IMR-90 (cell line): Measurements from ENCODE around the gene TMEM61. TPM values are rescaled to one million over a fixed set of nuclear protein-coding genes. Genes with fewer than 3 reads are reported as not detected.

ENCODE experiments used
- ATAC-seq: fragments of 200-7000 bp; cut with Tn5 transposase; 2 replicates; pipeline ENCODE4 v1.9.1; 2020; ENCODE audit warnings: low read depth, mild to moderate bottlenecking, moderate library complexity
- BruUV-seq: library from RNA; stranded (reverse); fragments of 400-500 nt; replicated peaks from 2 replicates; lab custom pipeline; 2021; lab: Mats Ljungman, UMichigan
- CTCF ChIA-PET: fragments of 300-600 bp; formaldehyde crosslinking; extraction: SDS; loops from one replicate; lab custom pipeline; 2021; ENCODE audit warnings: antibody characterized with exemption; lab: Yijun Ruan, JAX
- POLR2A ChIA-PET: fragments of 300-600 bp; sonication (Branson Sonifier 250); formaldehyde crosslinking; loops from one replicate; lab custom pipeline; 2022; ENCODE audit warnings: antibody characterized with exemption; ENCODE audit not compliant: unreplicated experiment; lab: Charles Lee
- DNase-seq: peaks from one replicate; pipeline ENCODE4 v3.0.0; 2013
- H2AFZ ChIP-seq: replicated peaks from 2 replicates; pipeline ENCODE3; 2013; ENCODE audit warnings: low read length, mild to moderate bottlenecking; ENCODE audit not compliant: poor library complexity
- H2AK5ac ChIP-seq: 2 replicates; pipeline ENCODE4 v1.6.1; 2013; ENCODE audit warnings: low read depth, low read length, inconsistent platforms
- H2AK9ac ChIP-seq: replicated peaks from 2 replicates; pipeline ENCODE3; 2013; ENCODE audit warnings: mild to moderate bottlenecking, low read depth, low read length, moderate library complexity; ENCODE audit not compliant: poor library complexity
- H2BK120ac ChIP-seq: 2 replicates; pipeline ENCODE4 v1.6.1; 2013; ENCODE audit warnings: low read depth, low read length, inconsistent platforms
- H2BK15ac ChIP-seq: 3 replicates; pipeline ENCODE4 v1.6.1; 2013; ENCODE audit warnings: low read depth, low read length, inconsistent platforms
- H2BK20ac ChIP-seq: 2 replicates; pipeline ENCODE4 v1.6.1; 2013; ENCODE audit warnings: low read depth, mild to moderate bottlenecking, inconsistent platforms, low read length, moderate library complexity
- H2BK5ac ChIP-seq: 2 replicates; pipeline ENCODE4 v1.6.1; 2013; ENCODE audit warnings: mild to moderate bottlenecking, low read depth, low read length, inconsistent platforms; ENCODE audit not compliant: poor library complexity, severe bottlenecking
- H3K14ac ChIP-seq: replicated peaks from 2 replicates; pipeline ENCODE4 v1.6.1; 2013; ENCODE audit warnings: low read depth, low read length, inconsistent platforms
- H3K18ac ChIP-seq: 2 replicates; pipeline ENCODE4 v1.6.1; 2013; ENCODE audit warnings: low read depth, low read length, control low read depth
- H3K23ac ChIP-seq: 2 replicates; pipeline ENCODE4 v1.6.1; 2013; ENCODE audit warnings: low read depth, low read length, inconsistent platforms
- H3K27ac ChIP-seq: 2 replicates; pipeline ENCODE4 v1.5.1; 2013; ENCODE audit warnings: mild to moderate bottlenecking, control low read depth, low read length; ENCODE audit not compliant: insufficient read depth
- H3K27me3 ChIP-seq: 2 replicates; pipeline ENCODE4 v1.6.1; 2013; ENCODE audit warnings: low read length; ENCODE audit not compliant: control insufficient read depth, insufficient read depth
- H3K36me3 ChIP-seq: 2 replicates; pipeline ENCODE4 v1.6.1; 2013; ENCODE audit warnings: low read length, mixed read lengths; ENCODE audit not compliant: control insufficient read depth, insufficient read depth
- H3K4ac ChIP-seq: 2 replicates; pipeline ENCODE4 v1.6.1; 2013; ENCODE audit warnings: low read depth, low read length, inconsistent platforms
- H3K4me1 ChIP-seq: 2 replicates; pipeline ENCODE4 v1.6.1; 2013; ENCODE audit warnings: low read length, mixed read lengths; ENCODE audit not compliant: control insufficient read depth, insufficient read depth
- H3K4me2 ChIP-seq: 2 replicates; pipeline ENCODE4 v1.6.1; 2013; ENCODE audit warnings: low read depth, mild to moderate bottlenecking, control low read depth, low read length, moderate library complexity
- H3K4me3 ChIP-seq: 2 replicates; pipeline ENCODE4 v1.5.1; 2013; ENCODE audit warnings: low read depth, mild to moderate bottlenecking, control low read depth, low read length, moderate library complexity; ENCODE audit not compliant: insufficient read depth
- H3K56ac ChIP-seq: 2 replicates; pipeline ENCODE4 v1.6.1; 2013; ENCODE audit warnings: low read length, inconsistent platforms; ENCODE audit not compliant: insufficient read depth; ENCODE audit errors: extremely low read depth
- H3K79me1 ChIP-seq, 2 experiments: 2 replicates each; pipeline ENCODE4 v1.6.1; 2013; ENCODE audit warnings: low read length in 2 of 2, inconsistent platforms in 1 of 2, low read depth in 1 of 2
- H3K9ac ChIP-seq: 2 replicates; pipeline ENCODE4 v1.6.1; 2013; ENCODE audit warnings: low read depth, low read length, control low read depth
- H3K9me1 ChIP-seq: 2 replicates; pipeline ENCODE4 v1.6.1; 2013; ENCODE audit warnings: low read length, inconsistent platforms; ENCODE audit not compliant: insufficient read depth
- H3K9me3 ChIP-seq: 2 replicates; pipeline ENCODE4 v1.6.1; 2013; ENCODE audit warnings: low read length; ENCODE audit not compliant: control insufficient read depth, insufficient read depth
- H4K20me1 ChIP-seq: 2 replicates; pipeline ENCODE4 v1.6.1; 2013; ENCODE audit warnings: low read length, inconsistent platforms; ENCODE audit not compliant: insufficient read depth
- H4K5ac ChIP-seq: 2 replicates; pipeline ENCODE4 v1.6.1; 2013; ENCODE audit warnings: mild to moderate bottlenecking, low read depth, low read length, control low read depth
- H4K8ac ChIP-seq, 2 experiments: 2 replicates each; pipeline ENCODE4 v1.6.1; 2013; ENCODE audit warnings: low read depth in 2 of 2, low read length in 2 of 2, control low read depth in 1 of 2, inconsistent platforms in 1 of 2
- H4K91ac ChIP-seq: 2 replicates; pipeline ENCODE4 v1.6.1; 2013; ENCODE audit warnings: low read depth, low read length, inconsistent platforms; ENCODE audit not compliant: insufficient read depth
- BHLHE40 ChIP-seq: fragments of 150-350 bp; IDR thresholded peaks from 2 replicates; pipeline ENCODE4 v1.6.1; 2016; ENCODE audit warnings: mild to moderate bottlenecking, low read depth, low read length
- CEBPB ChIP-seq: IDR thresholded peaks from 2 replicates; pipeline ENCODE4 v1.6.1; 2012; ENCODE audit warnings: low read depth, low read length, improper control_type of control experiment
- CHD1 ChIP-seq: IDR thresholded peaks from 2 replicates; pipeline ENCODE4 v1.6.1; 2012; ENCODE audit warnings: low read depth, low read length, improper control_type of control experiment
- FOS ChIP-seq: fragments of 150-350 bp; IDR thresholded peaks from 2 replicates; pipeline ENCODE4 v1.6.1; 2016; ENCODE audit warnings: low read depth, low read length
- MAFK ChIP-seq: IDR thresholded peaks from 2 replicates; pipeline ENCODE4 v1.6.1; 2012; ENCODE audit warnings: low read depth, low read length, improper control_type of control experiment
- MAZ ChIP-seq: IDR thresholded peaks from 2 replicates; pipeline ENCODE4 v1.6.1; 2012; ENCODE audit warnings: low read depth, mild to moderate bottlenecking, low read length, improper control_type of control experiment, moderate library complexity, borderline replicate concordance
- MXI1 ChIP-seq: IDR thresholded peaks from 2 replicates; pipeline ENCODE4 v1.6.1; 2012; ENCODE audit warnings: low read depth, mild to moderate bottlenecking, low read length, moderate library complexity, borderline replicate concordance
- NFE2L2 ChIP-seq: fragments of 150-350 bp; IDR thresholded peaks from 2 replicates; pipeline ENCODE4 v1.6.1; 2016; ENCODE audit warnings: low read depth, mild to moderate bottlenecking, low read length
- POLR2A ChIP-seq: IDR thresholded peaks from 2 replicates; pipeline ENCODE4 v1.6.1; 2012; ENCODE audit warnings: mild to moderate bottlenecking, low read depth, low read length
- RAD21 ChIP-seq: IDR thresholded peaks from 2 replicates; pipeline ENCODE4 v1.6.1; 2012; ENCODE audit warnings: low read length, improper control_type of control experiment
- RCOR1 ChIP-seq: IDR thresholded peaks from 2 replicates; pipeline ENCODE4 v1.6.1; 2012; ENCODE audit warnings: mild to moderate bottlenecking, low read length, improper control_type of control experiment; ENCODE audit not compliant: insufficient replicate concordance
- RFX5 ChIP-seq: IDR thresholded peaks from 2 replicates; pipeline ENCODE4 v1.8.0; 2012; ENCODE audit warnings: low read depth, mild to moderate bottlenecking, low read length, moderate library complexity
- SMC3 ChIP-seq: fragments of 150-350 bp; IDR thresholded peaks from 2 replicates; pipeline ENCODE4 v1.6.1; 2016; ENCODE audit warnings: low read depth, mild to moderate bottlenecking, antibody characterized with exemption, low read length, moderate library complexity
- dilution Hi-C: fragments of 300-500 bp; cut with HindIII; formaldehyde crosslinking; loops from one replicate; pipeline ENCODE4 v1.14.3; 2018; ENCODE audit warnings: low sequenced_read_pairs; ENCODE audit not compliant: unreplicated experiment
- in situ Hi-C: fragments of 300-500 bp; cut with MboI; formaldehyde crosslinking; loops from 3 replicates; pipeline ENCODE4 v1.14.3; 2019; ENCODE audit warnings: low sequenced_read_pairs, inconsistent platforms, mixed read lengths
- intact Hi-C: fragments of 100-400 bp; cut with micrococcal nuclease; formaldehyde crosslinking; loops from 2 replicates; pipeline ENCODE4 v1.10.0; 2022
- polyA plus RNA-seq, 3 experiments: library from polyadenylated mRNA; depleted of rRNA; stranded (reverse); fragments of >200 nt; gene quantifications; 2 replicates each; pipeline ENCODE4 v1.2.3, GENCODE V29; 2012; ENCODE audit warnings: low replicate concordance in 1 of 3
- total RNA-seq: library from RNA; depleted of rRNA; stranded (reverse); fragments of >200 nt; gene quantifications from 2 replicates; pipeline ENCODE4 v1.2.3, GENCODE V29; 2012
- TF ChIP-seq, protein P1 (sequence below): fragments of 150-350 bp; IDR thresholded peaks from 2 replicates; pipeline ENCODE4 v1.6.1; 2016; ENCODE audit warnings: low read depth, mild to moderate bottlenecking, low read length, moderate library complexity, borderline replicate concordance
- TF ChIP-seq, protein P2 (sequence below): fragments of 150-350 bp; IDR thresholded peaks from 2 replicates; pipeline ENCODE4 v1.6.1; 2017; ENCODE audit warnings: mild to moderate bottlenecking, antibody characterized with exemption, low read length, low read depth
- TF ChIP-seq, protein P3 (sequence below): conservative IDR thresholded peaks from 2 replicates; pipeline ENCODE4 v1.5.1; 2012; ENCODE audit warnings: mild to moderate bottlenecking, low read depth, low read length, improper control_type of control experiment

TMEM61 gene
- total and polyA plus RNA-seq, 2 of the 4 experiments (the other 2 are of a cell fraction) = not detected

DNA sequence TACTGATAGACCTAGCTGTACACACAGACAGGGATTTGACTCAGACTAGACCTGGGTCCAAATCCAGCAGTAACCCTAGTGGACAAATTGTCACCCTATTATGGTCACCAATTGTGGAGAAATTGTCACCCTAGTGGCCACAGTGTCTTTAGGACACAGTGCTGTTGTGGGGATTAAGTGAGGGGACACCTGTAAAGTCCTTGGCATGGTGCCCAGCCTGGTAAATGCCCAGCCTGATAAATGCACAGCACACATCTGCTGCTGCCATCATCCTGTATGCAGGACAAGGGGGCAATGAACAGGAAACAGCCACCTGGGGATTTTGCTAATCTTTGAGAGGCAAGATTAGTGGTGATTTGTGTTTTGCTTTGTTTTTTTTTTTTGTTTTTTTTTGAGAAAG lies 2.3 kb downstream of the TMEM61 start:
- H2AK9ac ChIP-seq = no peak overlapping the region
- H4K8ac ChIP-seq = no peak overlapping the region
- BruUV-seq = no TSS peak
- H3K23ac ChIP-seq = no peak overlapping the region
- no peak overlapping the region for H3K4ac ChIP-seq
- H4K5ac ChIP-seq = no peak overlapping the region
- CTCF ChIA-PET = no interaction called here
- peaks cover 3% of the 10 kb centered on the region; the same call in 1 of the 2 replicates for H3K4me1 ChIP-seq
- POLR2A ChIA-PET = no interaction called here
- 0 out of 2 replicates have a peak, but pooled peaks cover 4% of the 10 kb centered on the region for H3K9me1 ChIP-seq
- no peaks in the 10 kb centered on the region for H4K20me1 ChIP-seq
- no peak overlapping the region for H3K18ac ChIP-seq
- no peak overlapping the region for H3K9ac ChIP-seq
- no peak overlapping the region for H2BK120ac ChIP-seq
- H2AFZ ChIP-seq = no peak overlapping the region
- H2AK5ac ChIP-seq = no peak overlapping the region
- no peak overlapping the region for H3K4me3 ChIP-seq
- H3K36me3 ChIP-seq = no peaks in the 10 kb centered on the region
- H2BK20ac ChIP-seq = no peak overlapping the region
- H3K27me3 ChIP-seq = peaks cover 85% of the 10 kb centered on the region
- H3K56ac ChIP-seq = no peak overlapping the region
- H3K4me2 ChIP-seq = no peak overlapping the region
- no peak for ATAC-seq
- H3K79me1 ChIP-seq = no peaks in the 10 kb centered on the region
- dilution Hi-C loops = no loop called here
- intact Hi-C loops = no loop called here
- no peak overlapping the region for H4K91ac ChIP-seq
- no peak for DNase-seq
- TF ChIP-seq FOS (no peak), MAFK (no peak), MXI1 (no peak), MAZ (no peak), CEBPB (no peak), BHLHE40 (no peak), SMC3 (no peak), RFX5 (no peak), RCOR1 (no peak), CHD1 (no peak), RAD21 (no peak), POLR2A (no peak), NFE2L2 (no peak)
- TF ChIP-seq, protein P1, sequence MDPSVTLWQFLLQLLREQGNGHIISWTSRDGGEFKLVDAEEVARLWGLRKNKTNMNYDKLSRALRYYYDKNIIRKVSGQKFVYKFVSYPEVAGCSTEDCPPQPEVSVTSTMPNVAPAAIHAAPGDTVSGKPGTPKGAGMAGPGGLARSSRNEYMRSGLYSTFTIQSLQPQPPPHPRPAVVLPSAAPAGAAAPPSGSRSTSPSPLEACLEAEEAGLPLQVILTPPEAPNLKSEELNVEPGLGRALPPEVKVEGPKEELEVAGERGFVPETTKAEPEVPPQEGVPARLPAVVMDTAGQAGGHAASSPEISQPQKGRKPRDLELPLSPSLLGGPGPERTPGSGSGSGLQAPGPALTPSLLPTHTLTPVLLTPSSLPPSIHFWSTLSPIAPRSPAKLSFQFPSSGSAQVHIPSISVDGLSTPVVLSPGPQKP = no peak
- TF ChIP-seq, protein P2, sequence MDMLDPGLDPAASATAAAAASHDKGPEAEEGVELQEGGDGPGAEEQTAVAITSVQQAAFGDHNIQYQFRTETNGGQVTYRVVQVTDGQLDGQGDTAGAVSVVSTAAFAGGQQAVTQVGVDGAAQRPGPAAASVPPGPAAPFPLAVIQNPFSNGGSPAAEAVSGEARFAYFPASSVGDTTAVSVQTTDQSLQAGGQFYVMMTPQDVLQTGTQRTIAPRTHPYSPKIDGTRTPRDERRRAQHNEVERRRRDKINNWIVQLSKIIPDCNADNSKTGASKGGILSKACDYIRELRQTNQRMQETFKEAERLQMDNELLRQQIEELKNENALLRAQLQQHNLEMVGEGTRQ = no peak
- TF ChIP-seq, protein P3, sequence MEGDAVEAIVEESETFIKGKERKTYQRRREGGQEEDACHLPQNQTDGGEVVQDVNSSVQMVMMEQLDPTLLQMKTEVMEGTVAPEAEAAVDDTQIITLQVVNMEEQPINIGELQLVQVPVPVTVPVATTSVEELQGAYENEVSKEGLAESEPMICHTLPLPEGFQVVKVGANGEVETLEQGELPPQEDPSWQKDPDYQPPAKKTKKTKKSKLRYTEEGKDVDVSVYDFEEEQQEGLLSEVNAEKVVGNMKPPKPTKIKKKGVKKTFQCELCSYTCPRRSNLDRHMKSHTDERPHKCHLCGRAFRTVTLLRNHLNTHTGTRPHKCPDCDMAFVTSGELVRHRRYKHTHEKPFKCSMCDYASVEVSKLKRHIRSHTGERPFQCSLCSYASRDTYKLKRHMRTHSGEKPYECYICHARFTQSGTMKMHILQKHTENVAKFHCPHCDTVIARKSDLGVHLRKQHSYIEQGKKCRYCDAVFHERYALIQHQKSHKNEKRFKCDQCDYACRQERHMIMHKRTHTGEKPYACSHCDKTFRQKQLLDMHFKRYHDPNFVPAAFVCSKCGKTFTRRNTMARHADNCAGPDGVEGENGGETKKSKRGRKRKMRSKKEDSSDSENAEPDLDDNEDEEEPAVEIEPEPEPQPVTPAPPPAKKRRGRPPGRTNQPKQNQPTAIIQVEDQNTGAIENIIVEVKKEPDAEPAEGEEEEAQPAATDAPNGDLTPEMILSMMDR = no peak
- no peak overlapping the region for H3K14ac ChIP-seq
- no peak overlapping the region for H3K27ac ChIP-seq
- H3K9me3 ChIP-seq = no peaks in the 10 kb centered on the region
- no peak overlapping the region for H2BK5ac ChIP-seq
- in situ Hi-C loops = no loop called here
- H2BK15ac ChIP-seq = no peak overlapping the region
